ENCODE data around the gene RAET1G. TPM values are rescaled to one million over a fixed set of nuclear protein-coding genes. Genes with fewer than 3 reads are reported as not detected.

Gene RAET1G
- polyA plus RNA-seq, 1 experiment, result 3.0 TPM

DNA sequence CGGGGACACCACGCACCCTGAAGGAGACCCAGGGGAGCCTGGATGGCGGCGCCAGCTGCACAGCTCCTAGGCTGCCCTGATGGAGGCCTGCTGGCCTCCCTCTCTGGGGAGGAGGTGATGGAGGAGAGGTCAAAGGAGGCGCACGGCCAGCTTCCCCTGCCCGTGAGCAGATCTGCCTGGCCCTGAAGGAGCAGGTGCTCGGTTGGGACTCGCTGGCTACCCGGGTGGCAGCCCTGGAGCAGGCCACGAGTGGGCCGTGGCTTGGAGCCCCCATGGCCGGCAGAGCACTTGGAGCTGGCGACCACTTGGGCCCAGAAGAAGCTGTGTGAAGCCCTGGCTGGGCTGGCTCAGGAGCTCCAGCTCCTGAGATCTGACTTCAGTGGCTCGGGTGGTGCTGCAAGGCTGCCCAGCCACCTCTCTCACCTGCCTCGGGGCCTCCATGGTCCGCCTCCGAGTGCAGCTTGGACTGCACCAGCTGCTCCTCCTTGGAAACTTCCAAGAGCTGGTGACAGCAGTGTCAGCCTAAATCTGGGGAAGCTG lies 17.5 kb downstream of the RAET1G start:
- DNase-seq (ENCODE audit: low read depth, low spot score), result no peak
- Histone ChIP-seq H3K9me3 (ENCODE audit: control insufficient read depth, insufficient read depth, low read length) (peaks cover 8% of the 10 kb centered on the region), H3K27me3 (ENCODE audit: control insufficient read depth, insufficient read depth, low read length) (peaks cover 9% of the 10 kb centered on the region), H3K4me3 (ENCODE audit: low read depth, low read length) (no peak overlapping the region), H3K27ac (ENCODE audit: low read depth, low read length) (no peak overlapping the region)
- CTCF ChIA-PET, result no interaction called here
- TF ChIP-seq, protein P1, sequence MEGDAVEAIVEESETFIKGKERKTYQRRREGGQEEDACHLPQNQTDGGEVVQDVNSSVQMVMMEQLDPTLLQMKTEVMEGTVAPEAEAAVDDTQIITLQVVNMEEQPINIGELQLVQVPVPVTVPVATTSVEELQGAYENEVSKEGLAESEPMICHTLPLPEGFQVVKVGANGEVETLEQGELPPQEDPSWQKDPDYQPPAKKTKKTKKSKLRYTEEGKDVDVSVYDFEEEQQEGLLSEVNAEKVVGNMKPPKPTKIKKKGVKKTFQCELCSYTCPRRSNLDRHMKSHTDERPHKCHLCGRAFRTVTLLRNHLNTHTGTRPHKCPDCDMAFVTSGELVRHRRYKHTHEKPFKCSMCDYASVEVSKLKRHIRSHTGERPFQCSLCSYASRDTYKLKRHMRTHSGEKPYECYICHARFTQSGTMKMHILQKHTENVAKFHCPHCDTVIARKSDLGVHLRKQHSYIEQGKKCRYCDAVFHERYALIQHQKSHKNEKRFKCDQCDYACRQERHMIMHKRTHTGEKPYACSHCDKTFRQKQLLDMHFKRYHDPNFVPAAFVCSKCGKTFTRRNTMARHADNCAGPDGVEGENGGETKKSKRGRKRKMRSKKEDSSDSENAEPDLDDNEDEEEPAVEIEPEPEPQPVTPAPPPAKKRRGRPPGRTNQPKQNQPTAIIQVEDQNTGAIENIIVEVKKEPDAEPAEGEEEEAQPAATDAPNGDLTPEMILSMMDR (IDR thresholded peaks at IDR 0.05; ENCODE audit: low read depth, low read length), result no peak
- POLR2A ChIA-PET, result no interaction called here

DNA sequence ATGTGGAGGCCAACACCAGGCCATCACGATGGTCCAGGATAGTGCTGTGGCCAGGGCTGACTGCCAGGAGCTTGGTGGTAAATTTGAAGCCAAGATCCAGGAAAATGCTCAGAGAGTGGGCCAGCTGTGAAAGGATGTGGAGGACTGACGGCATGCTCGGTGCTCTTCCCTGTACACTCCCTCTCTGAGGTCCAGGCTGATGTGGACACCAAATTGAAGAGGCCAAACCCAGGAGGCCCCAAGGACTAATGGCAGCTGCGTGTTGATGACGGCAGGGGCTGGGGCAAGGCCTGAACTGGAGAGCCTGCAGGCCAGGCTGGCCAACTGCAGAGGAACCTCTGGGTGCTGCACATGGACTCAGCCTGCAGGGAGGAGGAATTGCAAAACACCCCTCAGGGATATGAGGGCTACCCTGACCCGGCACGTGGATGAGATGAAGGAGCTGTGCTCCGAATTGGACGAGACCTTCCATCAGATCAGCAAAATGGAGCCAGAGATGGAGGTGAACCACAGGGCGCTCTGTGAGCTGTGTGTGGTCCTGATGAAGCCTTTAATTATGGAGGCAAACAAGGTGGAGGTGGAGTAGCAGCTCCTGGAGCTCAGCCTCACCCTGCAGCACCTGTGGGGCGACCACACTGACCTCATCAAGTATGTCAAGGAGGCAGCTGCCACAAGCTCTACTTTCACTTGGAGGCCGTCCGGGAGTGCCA lies 18.1 kb downstream of the RAET1G start:
- CTCF ChIA-PET, result no interaction called here
- TF ChIP-seq, protein P1 (IDR thresholded peaks at IDR 0.05; ENCODE audit: low read depth, low read length), result no peak
- DNase-seq (ENCODE audit: low read depth, low spot score), result no peak
- Histone ChIP-seq H3K9me3 (ENCODE audit: control insufficient read depth, insufficient read depth, low read length) (peaks cover 8% of the 10 kb centered on the region), H3K4me3 (ENCODE audit: low read depth, low read length) (no peak overlapping the region), H3K27me3 (ENCODE audit: control insufficient read depth, insufficient read depth, low read length) (peaks cover 9% of the 10 kb centered on the region), H3K27ac (ENCODE audit: low read depth, low read length) (no peak overlapping the region)
- POLR2A ChIA-PET, result no interaction called here

DNA sequence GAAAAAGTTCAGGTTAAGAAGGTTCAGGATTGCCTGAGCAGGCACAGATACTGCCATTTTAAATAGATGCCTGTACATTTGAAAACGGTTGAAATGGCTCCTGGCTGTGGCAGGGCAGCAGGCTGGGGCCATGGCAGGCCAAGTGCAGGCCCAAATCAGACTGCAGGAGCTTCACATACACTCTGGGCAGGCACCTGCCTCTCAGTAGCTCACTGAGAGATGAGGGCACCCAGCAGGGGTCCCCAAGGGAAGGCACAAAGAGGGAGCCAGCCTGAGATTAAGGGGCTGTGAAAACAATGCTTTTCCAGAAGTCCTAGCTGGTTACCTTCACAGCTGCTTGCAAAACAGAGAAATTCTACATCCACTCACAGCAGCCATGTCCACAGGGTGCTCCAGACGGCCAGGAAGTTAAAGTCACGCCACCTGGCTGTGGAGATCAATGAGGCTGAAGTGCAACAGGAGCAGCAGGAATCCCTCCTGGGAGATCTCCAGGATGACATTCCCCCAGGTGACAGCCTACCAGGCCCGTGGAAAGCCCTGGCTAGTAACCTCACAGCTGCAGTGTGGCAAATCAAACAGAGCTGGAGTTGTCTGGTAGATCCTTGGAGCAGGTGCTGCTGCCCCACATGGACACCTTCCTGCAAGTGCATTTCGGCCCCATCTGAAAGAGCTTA lies 18.8 kb downstream of the RAET1G start:
- TF ChIP-seq, protein P1 (IDR thresholded peaks at IDR 0.05; ENCODE audit: low read depth, low read length), result no peak
- H3K9me3 ChIP-seq (ENCODE audit: control insufficient read depth, insufficient read depth, low read length), result peaks cover 8% of the 10 kb centered on the region
- H3K27ac ChIP-seq (ENCODE audit: low read depth, low read length), result no peak overlapping the region
- peaks cover 9% of the 10 kb centered on the region for H3K27me3 ChIP-seq (ENCODE audit: control insufficient read depth, insufficient read depth, low read length)
- CTCF ChIA-PET, result no interaction called here
- DNase-seq (ENCODE audit: low read depth, low spot score), result no peak
- POLR2A ChIA-PET, result no interaction called here
- H3K4me3 ChIP-seq (ENCODE audit: low read depth, low read length), result no peak overlapping the region

DNA sequence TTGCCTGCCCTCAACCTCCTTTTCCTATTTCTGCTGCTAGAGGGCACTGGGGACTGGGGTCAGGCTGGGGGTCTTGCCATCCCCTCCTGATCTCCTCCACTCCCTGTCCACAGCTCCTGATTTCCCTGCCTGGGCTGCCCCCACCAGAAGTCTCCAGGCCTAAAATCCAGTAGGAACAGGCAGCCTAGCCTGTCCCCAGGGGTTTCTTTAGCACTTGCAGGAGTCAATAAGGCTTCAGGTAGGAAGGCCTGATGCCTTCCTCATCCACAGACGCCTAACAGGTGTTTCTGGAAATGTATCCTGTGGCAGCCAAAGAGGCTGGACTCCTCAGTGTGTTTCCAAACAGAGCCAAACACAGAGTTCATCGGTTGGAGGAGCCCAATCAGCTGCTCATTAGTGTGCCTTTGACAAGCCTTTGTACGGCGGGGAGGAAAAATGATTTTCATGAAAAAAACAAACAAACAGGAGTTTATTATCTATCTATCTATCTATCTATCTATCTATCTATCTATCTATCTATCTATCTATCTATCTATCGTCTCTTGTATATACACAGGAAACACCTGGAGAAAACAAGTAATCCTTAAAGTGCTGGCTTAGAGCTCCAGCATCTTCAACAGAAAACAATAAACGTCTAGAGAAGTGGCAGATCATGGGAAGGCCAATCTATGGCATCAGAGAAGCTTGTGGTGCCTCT lies 21.3 kb downstream of the RAET1G start:
- ChIA-PET POLR2A (no interaction called here), CTCF (no interaction called here)
- Histone ChIP-seq H3K9me3 (ENCODE audit: control insufficient read depth, insufficient read depth, low read length) (no peaks in the 10 kb centered on the region; the same call in 1 of the 2 replicates), H3K4me3 (ENCODE audit: low read depth, low read length) (no peak overlapping the region), H3K27ac (ENCODE audit: low read depth, low read length) (no peak overlapping the region), H3K27me3 (ENCODE audit: control insufficient read depth, insufficient read depth, low read length) (peaks cover 6% of the 10 kb centered on the region)
- no peak for DNase-seq (ENCODE audit: low read depth, low spot score)
- TF ChIP-seq, protein P1 (IDR thresholded peaks at IDR 0.05; ENCODE audit: low read depth, low read length), result no peak
